Immature natural killer cell (primary cell): ENCODE results near the gene FERD3L. TPM values are rescaled to one million over a fixed set of nuclear protein-coding genes. Genes with fewer than 3 reads are reported as not detected.
A peak's percentile ranks its signal among the peaks of the same experiment; 100 is the strongest.
"Not testable (repeated sequence)": the region's sequence is repeated elsewhere in the genome, so short reads cannot be mapped to it uniquely, and the experiment has no call there.

Source experiments
- DNase-seq, 3 donors: peaks; one replicate each; pipeline ENCODE4 v3.0.0; 2022; ENCODE audit warnings: mixed read lengths in 1 of 3
- H3K27ac Mint-ChIP-seq, 6 donors: one replicate each; pipeline ENCODE4 v1.8.0; 2020; ENCODE audit warnings: mixed read lengths in 6 of 6, mild to moderate bottlenecking in 5 of 6, inconsistent platforms in 4 of 6, moderate library complexity in 3 of 6
- H3K27me3 Mint-ChIP-seq, 3 donors: one replicate each; pipeline ENCODE4 v1.8.0; 2020 to 2021; ENCODE audit warnings: low read depth in 3 of 3, mild to moderate bottlenecking in 3 of 3, mixed read lengths in 3 of 3, moderate library complexity in 3 of 3, inconsistent platforms in 1 of 3
- H3K36me3 Mint-ChIP-seq, 3 donors: one replicate each; pipeline ENCODE4 v1.8.0; 2020; ENCODE audit warnings: mixed read lengths in 3 of 3, inconsistent platforms in 2 of 3, mild to moderate bottlenecking in 2 of 3
- H3K4me1 Mint-ChIP-seq, 2 donors: one replicate each; pipeline ENCODE4 v1.8.0; 2020; ENCODE audit warnings: inconsistent platforms in 2 of 2, mild to moderate bottlenecking in 2 of 2, mixed read lengths in 2 of 2, moderate library complexity in 1 of 2
- H3K4me3 Mint-ChIP-seq, 5 donors: one replicate each; pipeline ENCODE4 v1.8.0; 2020; ENCODE audit warnings: mild to moderate bottlenecking in 5 of 5, mixed read lengths in 5 of 5, inconsistent platforms in 3 of 5, moderate library complexity in 3 of 5
- H3K9me3 Mint-ChIP-seq, 6 donors: one replicate each; pipeline ENCODE4 v1.8.0; 2020; ENCODE audit warnings: mild to moderate bottlenecking in 6 of 6, mixed read lengths in 6 of 6, inconsistent platforms in 4 of 6, moderate library complexity in 3 of 6
- polyA plus RNA-seq, 3 donors: library from polyadenylated mRNA; unstranded; fragments of 300-500 nt; fragmentation: Illumina TruSeq; gene quantifications; one replicate each; pipeline ENCODE4 v1.2.3, GENCODE V29; 2021

Gene FERD3L
- polyA plus RNA-seq, result not detected

DNA sequence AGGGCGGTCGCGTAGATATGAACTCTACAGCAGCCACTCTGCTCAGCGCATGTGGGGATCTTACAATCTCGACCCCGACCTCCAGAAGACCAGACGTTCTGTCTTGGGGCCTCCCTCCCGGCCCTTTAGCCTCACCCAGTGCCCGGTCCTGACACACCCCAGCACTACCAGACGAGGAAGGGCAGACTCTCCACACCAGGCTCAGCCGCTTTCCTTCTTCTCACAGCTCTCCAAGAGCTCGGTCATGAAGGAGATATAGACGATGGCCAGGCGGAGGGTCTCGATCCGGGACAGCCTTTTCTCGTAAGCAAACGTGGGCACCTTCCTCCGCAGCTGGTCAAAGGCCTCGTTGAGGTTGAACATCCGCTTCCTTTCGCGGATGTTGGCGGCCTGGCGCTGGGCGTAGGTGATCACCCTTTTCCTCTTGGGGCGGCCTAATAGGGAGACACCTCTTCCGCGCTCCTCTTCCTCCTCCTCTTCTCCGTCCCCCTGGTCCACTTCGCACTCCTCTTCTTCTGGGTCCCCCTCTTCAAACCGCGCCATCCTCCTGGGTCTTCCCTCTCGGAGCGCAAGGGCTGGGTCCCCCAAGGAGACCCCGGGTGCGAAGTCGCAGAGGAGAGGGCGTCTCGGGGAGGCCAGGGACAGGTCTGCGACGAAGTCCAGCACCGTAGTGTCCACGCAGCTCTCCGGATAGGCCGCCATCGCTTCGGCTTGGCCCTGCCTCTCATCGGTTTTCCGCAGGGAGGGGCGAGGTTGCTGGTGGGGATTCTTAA is at the start of gene FERD3L:
Gene FERD3L (minus strand): TSS at position 761 of the 773 bp plus-strand sequence. CDS start 59 bp downstream, at position 702.
- H3K27me3 Mint-ChIP-seq, result peaks cover 18 to 22% (median 18%) of the 10 kb centered on the region in 3 donors
- H3K27ac Mint-ChIP-seq, result no peak within 1 kb of the TSS
- no peak for DNase-seq
- H3K4me1 Mint-ChIP-seq, result peaks cover 5 to 6% of the 10 kb centered on the region in 2 donors
- peaks cover 3 to 45% (median 6%) of the 10 kb centered on the region in 6 donors for H3K9me3 Mint-ChIP-seq
- H3K36me3 Mint-ChIP-seq, result peaks cover 0 to 3% (median 0%) of the 10 kb centered on the region in 3 donors
- peak within 1 kb of the TSS; percentile 35 to 40 (median 39) for H3K4me3 Mint-ChIP-seq

GRCh38 chr7:19194417-19194816 is 49.2 kb upstream of the FERD3L start:
- not testable (repeated sequence) for H3K27ac Mint-ChIP-seq, H3K36me3 Mint-ChIP-seq, H3K4me1 Mint-ChIP-seq, H3K27me3 Mint-ChIP-seq, H3K4me3 Mint-ChIP-seq, DNase-seq
- H3K9me3 Mint-ChIP-seq, result peaks cover 4 to 13% (median 6%) of the 10 kb centered on the region in 6 donors

DNA sequence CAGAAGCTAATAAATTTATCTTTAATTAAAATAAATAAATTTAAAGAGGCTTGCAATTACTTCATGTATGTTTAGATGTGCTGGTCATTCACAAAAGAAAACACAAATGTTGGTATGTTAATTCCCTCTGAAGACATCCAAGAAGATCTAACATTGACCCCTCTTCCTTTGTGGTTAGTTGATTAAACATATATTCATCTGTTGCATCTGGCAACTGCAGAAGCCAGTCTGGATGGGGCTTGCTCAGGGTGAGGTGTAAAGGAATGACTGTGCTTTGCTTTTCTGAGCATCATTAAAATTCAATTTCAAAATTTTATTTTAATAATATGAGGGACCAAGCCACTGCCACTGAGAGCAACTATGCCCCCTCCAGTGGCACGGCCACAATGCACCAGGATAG is 36.4 kb upstream of the FERD3L start:
- Mint-ChIP-seq H3K9me3 (peaks cover 5 to 36% (median 21%) of the 10 kb centered on the region in 6 donors), H3K36me3 (peaks cover 0 to 4% (median 0%) of the 10 kb centered on the region in 3 donors), H3K27me3 (peaks cover 2 to 4% (median 3%) of the 10 kb centered on the region in 3 donors)

GRCh38 chr7:19178595-19178994 is 33.4 kb upstream of the FERD3L start:
- Mint-ChIP-seq H3K9me3 (peaks cover under 1 to 15% (median 10%) of the 10 kb centered on the region in 6 donors), H3K27me3 (peaks cover 2 to 3% (median 3%) of the 10 kb centered on the region in 3 donors), H3K4me3 (no peak overlapping the region), H3K36me3 (no peaks in the 10 kb centered on the region), H3K27ac (no peak overlapping the region), H3K4me1 (no peaks in the 10 kb centered on the region)
- no peak for DNase-seq

More for the DNA sequence above, 36.4 kb upstream of the FERD3L start:
- no peak for DNase-seq
- H3K27ac Mint-ChIP-seq, result no peak overlapping the region
- no peaks in the 10 kb centered on the region for H3K4me1 Mint-ChIP-seq
- H3K4me3 Mint-ChIP-seq, result no peak overlapping the region

DNA sequence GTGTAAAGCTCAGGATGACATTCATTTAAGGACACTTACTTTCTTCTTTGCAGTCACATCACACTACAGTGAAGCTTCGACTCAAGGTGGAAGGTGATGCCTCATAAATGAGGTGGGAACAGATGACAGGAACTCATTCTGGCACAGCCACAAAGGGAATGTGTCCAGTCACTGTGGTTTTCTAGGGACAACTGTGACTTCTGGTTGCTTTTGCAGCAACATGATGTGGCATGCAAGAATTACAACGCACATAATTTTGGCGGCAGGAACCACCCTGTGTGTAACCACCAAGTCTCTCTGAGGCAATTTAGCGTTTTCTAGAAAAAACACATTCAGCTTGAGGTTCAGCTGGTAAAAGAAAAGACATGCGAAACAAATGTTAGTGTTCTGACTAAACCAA is 32.0 kb upstream of the FERD3L start:
- Mint-ChIP-seq H3K4me1 (no peaks in the 10 kb centered on the region), H3K27ac (no peak overlapping the region), H3K36me3 (no peaks in the 10 kb centered on the region), H3K4me3 (no peak overlapping the region), H3K9me3 (peaks cover 0 to 4% (median 1%) of the 10 kb centered on the region in 6 donors), H3K27me3 (peaks cover under 1 to 3% (median 2%) of the 10 kb centered on the region in 3 donors)
- no peak for DNase-seq

GRCh38 chr7:19175241-19175640 is 30.0 kb upstream of the FERD3L start:
- DNase-seq, result no peak
- Mint-ChIP-seq H3K4me3 (no peak overlapping the region), H3K36me3 (no peaks in the 10 kb centered on the region), H3K27ac (no peak overlapping the region), H3K27me3 (peaks cover 0 to 2% (median 2%) of the 10 kb centered on the region in 3 donors), H3K4me1 (no peaks in the 10 kb centered on the region), H3K9me3 (peaks cover 0 to 5% (median 0%) of the 10 kb centered on the region in 6 donors)

- no peak overlapping the region for H3K4me3 Mint-ChIP-seq
Measured at GRCh38 chr7:19161671-19162070, 16.4 kb upstream of the FERD3L start.

GRCh38 chr7:19146699-19147098 is 1.5 kb upstream of the FERD3L start:
- Mint-ChIP-seq H3K4me1 (peaks cover 5 to 6% of the 10 kb centered on the region in 2 donors), H3K36me3 (peaks cover 0 to 3% (median 0%) of the 10 kb centered on the region in 3 donors), H3K4me3 (no peak overlapping the region), H3K9me3 (peaks cover 4 to 55% (median 7%) of the 10 kb centered on the region in 6 donors), H3K27me3 (peaks cover 18 to 21% (median 20%) of the 10 kb centered on the region in 3 donors), H3K27ac (no peak overlapping the region)
- no peak for DNase-seq

More at GRCh38 chr7:19161671-19162070, 16.4 kb upstream of the FERD3L start:
- Mint-ChIP-seq H3K27me3 (no peaks in the 10 kb centered on the region), H3K36me3 (no peaks in the 10 kb centered on the region), H3K27ac (no peak overlapping the region), H3K9me3 (no peaks in the 10 kb centered on the region), H3K4me1 (no peaks in the 10 kb centered on the region)
- no peak for DNase-seq

GRCh38 chr7:19145434-19146115 is 354 bp upstream of the FERD3L start:
- no peak for DNase-seq
- H3K4me1 Mint-ChIP-seq, result peaks cover 5 to 6% of the 10 kb centered on the region in 2 donors
- peak overlapping the region in 1 of 5 donors; percentile 17 for H3K4me3 Mint-ChIP-seq
- H3K36me3 Mint-ChIP-seq, result peaks cover 0 to 3% (median 0%) of the 10 kb centered on the region in 3 donors
- no peak overlapping the region for H3K27ac Mint-ChIP-seq
- H3K9me3 Mint-ChIP-seq, result peaks cover 3 to 45% (median 6%) of the 10 kb centered on the region in 6 donors
- H3K27me3 Mint-ChIP-seq, result peaks cover 18 to 20% (median 18%) of the 10 kb centered on the region in 3 donors

DNA sequence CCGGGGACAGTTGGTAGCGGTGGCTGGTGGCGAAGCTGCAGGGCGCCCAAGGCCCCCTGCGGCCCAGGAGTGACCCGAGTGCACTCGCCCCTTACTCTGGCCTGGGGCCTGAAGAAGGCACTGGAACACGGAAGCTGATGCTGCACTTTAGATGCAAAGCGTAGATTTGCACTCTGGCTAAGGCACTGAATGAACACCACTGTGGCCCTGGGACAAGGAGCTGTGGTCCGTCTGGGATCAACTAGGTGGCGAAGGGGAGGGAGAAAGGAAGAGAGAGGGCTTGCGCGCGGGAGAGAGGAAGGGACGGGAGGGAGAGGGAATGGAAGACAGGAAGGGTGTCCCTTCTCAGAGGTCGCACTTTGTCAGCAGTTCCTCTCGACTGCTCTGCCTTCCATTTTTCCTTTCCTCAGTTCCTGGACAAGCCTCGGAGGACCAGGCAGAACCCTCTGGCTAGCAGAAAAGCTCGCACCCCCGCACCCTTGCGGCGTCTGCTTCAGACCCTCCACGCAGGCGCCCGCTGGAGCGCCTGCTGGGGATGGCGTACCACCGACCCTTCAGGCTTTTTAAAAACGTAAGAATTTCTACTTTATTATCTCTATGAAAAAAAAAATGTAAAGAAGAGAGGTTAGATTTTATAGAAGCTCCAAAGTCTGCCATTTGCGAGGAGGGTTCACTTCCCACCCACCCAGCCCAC is 1.2 kb downstream of the FERD3L start:
- Mint-ChIP-seq H3K36me3 (peaks cover 0 to 3% (median 0%) of the 10 kb centered on the region in 3 donors), H3K4me3 (peak overlapping the region in 2 of 5 donors; percentile 29 to 57), H3K9me3 (peaks cover 3 to 45% (median 6%) of the 10 kb centered on the region in 6 donors), H3K27me3 (peaks cover 18 to 22% (median 18%) of the 10 kb centered on the region in 3 donors), H3K27ac (no peak overlapping the region), H3K4me1 (peaks cover 5 to 6% of the 10 kb centered on the region in 2 donors)
- no peak for DNase-seq

GRCh38 chr7:19139706-19140327 is 5.4 kb downstream of the FERD3L start:
- H3K4me3 Mint-ChIP-seq, result no peak overlapping the region
- no peak overlapping the region for H3K27ac Mint-ChIP-seq
- H3K36me3 Mint-ChIP-seq, result no peaks in the 10 kb centered on the region
- peaks cover 4 to 5% of the 10 kb centered on the region in 2 donors for H3K4me1 Mint-ChIP-seq
- H3K27me3 Mint-ChIP-seq, result peaks cover 4 to 16% (median 5%) of the 10 kb centered on the region in 3 donors
- DNase-seq, result no peak
- H3K9me3 Mint-ChIP-seq, result peaks cover 0 to 26% (median 5%) of the 10 kb centered on the region in 6 donors

DNA sequence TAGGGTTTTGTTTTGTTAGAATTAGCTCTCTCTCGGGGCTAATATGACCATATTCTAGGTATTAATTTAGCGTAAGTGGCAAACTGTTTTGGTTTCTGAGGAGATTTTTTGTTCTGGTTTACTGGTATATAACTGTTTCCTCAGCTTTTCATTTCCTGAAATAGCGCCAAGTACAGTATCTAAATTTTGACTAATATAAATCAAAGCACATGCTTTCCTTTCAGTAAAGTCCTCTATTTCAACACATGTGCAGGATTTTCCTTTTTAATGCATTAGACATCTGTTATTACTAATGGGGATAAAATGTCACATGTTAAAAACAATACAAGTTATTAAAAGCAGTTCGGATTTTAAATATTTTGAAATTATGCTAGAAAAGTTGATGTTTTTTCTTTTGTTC is 11.3 kb downstream of the FERD3L start:
- peaks cover 0 to 13% (median 5%) of the 10 kb centered on the region in 6 donors for H3K9me3 Mint-ChIP-seq
- DNase-seq, result no peak
- peaks cover 0 to 7% (median 0%) of the 10 kb centered on the region in 3 donors for H3K27me3 Mint-ChIP-seq
- no peak overlapping the region for H3K4me3 Mint-ChIP-seq
- no peak overlapping the region for H3K27ac Mint-ChIP-seq
- no peaks in the 10 kb centered on the region for H3K4me1 Mint-ChIP-seq
- H3K36me3 Mint-ChIP-seq, result no peaks in the 10 kb centered on the region

DNA sequence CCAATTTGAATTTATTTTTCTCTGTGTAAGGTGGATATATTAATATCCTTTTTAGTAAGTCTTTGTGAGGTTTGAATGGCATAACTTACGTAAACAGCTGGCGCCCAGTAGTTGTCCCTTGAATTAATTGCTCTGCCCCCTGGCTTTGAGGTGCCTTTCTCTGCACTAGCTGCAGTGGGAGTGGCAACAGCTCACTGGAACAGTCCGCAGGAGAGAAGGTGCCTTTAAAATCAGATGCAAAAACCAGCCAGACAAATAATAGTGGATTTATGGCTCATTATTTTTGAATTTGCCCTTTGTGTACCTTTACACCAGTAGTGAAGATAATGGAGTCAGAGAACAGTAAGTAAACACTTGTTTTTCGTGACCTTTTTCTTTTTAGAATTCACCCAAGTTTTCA is 11.8 kb downstream of the FERD3L start:
- Mint-ChIP-seq H3K36me3 (no peaks in the 10 kb centered on the region), H3K27me3 (peaks cover 0 to 7% (median 0%) of the 10 kb centered on the region in 3 donors), H3K4me3 (no peak overlapping the region)

More for the DNA sequence above, 11.8 kb downstream of the FERD3L start:
- no peak for DNase-seq
- H3K4me1 Mint-ChIP-seq, result no peaks in the 10 kb centered on the region
- H3K9me3 Mint-ChIP-seq, result peaks cover 0 to 10% (median 5%) of the 10 kb centered on the region in 6 donors
- no peak overlapping the region for H3K27ac Mint-ChIP-seq
